GM19455 (cell line): ENCODE measurements around the gene KLHDC8B.
"Not testable (repeated sequence)": the region's sequence is repeated elsewhere in the genome, so short reads cannot be mapped to it uniquely, and the experiment has no call there.

Source experiments
- ATAC-seq: cut with Tn5 transposase; IDR thresholded peaks from one replicate; pipeline ENCODE4 v1.9.1; 2021; ENCODE audit not compliant: unreplicated experiment

The KLHDC8B gene

DNA sequence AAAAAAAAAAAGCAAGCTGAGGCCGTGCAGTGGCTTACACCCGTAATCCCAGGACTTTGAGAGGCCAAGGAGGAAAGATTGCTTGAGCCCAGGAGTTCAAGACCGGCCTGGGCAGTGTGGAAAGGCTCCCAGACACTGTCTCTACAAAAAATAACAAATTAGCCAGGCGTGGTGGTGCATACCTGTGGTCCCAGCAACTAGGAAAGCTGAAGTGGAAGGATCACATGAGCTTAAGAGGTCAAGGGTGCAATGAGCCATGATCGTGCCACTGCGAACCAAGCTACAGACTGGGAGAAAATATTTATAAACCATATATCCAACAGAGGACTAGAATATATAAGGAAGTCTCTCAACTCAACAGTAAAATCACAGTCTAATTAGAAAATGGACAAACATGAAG lies 10.0 kb downstream of the KLHDC8B start:
- no peak for ATAC-seq

DNA sequence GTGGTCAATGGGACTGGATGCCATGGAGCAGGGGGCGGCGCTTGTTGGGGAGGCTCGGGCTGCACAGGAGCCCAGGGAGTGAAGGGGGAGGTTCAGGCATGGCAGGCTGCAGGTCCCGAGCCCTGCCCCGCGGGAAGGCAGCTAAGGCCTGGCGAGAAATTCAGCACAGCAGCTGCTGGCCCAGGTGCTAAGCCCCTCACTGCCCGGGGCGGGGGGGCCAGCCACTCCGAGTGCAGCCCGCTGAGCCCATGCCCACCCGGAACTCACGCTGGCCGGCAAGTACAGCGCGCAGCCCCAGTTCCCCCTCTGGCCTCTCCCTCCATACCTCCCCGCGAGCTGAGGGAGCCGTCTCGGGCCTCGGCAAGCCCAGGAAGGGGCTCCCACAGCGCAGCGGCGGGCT lies 11.3 kb downstream of the KLHDC8B start:
- ATAC-seq = no peak

DNA sequence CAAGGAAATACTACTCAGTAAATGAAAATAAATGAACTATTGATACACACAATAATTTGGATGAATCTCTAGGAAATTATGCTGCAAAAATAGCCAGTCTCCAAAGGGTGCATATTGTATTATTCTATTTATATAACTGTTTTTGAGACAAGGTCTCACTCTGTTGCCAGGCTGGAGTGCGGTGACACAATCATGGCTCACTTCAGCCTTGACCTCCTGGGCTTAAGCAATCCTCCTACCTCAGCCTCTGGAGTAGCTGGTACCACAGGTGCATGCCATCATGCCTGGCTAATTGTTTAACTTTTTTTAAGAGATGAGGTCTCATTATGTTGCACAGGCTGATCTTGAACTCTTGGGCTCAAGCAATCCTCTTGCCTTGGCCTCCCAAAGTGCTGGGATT lies 12.5 kb downstream of the KLHDC8B start:
- ATAC-seq = no peak

GRCh38 chr3:49191741-49192140 lies 20.3 kb downstream of the KLHDC8B start:
- ATAC-seq = no peak

DNA sequence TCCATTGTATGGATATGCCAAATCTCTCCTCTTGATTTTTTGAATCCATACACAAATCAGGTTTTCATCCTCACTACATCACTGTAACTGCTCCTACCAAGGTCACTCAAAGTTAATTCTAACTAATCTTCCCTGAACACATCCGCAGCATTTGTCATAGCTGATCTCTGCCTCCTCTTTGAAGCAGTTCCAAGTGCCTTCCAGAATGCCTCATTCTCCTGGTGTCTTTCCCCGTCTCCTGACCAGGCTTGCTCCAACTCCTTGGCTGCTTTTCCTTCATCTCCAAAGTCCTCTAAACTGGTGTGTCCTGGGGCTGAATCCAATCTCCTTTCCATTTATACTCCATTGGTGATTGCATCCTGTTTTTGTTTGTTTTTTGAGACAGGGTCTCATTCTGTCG lies 26.8 kb downstream of the KLHDC8B start:
- ATAC-seq = no peak

- no peak for ATAC-seq
Measured at GRCh38 chr3:49198611-49199230, 27.3 kb downstream of the KLHDC8B start.

GRCh38 chr3:49199239-49199899 lies 28.0 kb downstream of the KLHDC8B start:
- no peak for ATAC-seq

GRCh38 chr3:49199900-49200281 lies 28.5 kb downstream of the KLHDC8B start:
- no peak for ATAC-seq

GRCh38 chr3:49213541-49213943 lies 42.1 kb downstream of the KLHDC8B start:
- ATAC-seq = no peak

GRCh38 chr3:49213998-49214397 lies 42.6 kb downstream of the KLHDC8B start:
- ATAC-seq = no peak

GRCh38 chr3:49216687-49217086 lies 45.3 kb downstream of the KLHDC8B start:
- not testable (repeated sequence) for ATAC-seq

- ATAC-seq = not testable (repeated sequence)
Measured at GRCh38 chr3:49217108-49217507, 45.7 kb downstream of the KLHDC8B start.

DNA sequence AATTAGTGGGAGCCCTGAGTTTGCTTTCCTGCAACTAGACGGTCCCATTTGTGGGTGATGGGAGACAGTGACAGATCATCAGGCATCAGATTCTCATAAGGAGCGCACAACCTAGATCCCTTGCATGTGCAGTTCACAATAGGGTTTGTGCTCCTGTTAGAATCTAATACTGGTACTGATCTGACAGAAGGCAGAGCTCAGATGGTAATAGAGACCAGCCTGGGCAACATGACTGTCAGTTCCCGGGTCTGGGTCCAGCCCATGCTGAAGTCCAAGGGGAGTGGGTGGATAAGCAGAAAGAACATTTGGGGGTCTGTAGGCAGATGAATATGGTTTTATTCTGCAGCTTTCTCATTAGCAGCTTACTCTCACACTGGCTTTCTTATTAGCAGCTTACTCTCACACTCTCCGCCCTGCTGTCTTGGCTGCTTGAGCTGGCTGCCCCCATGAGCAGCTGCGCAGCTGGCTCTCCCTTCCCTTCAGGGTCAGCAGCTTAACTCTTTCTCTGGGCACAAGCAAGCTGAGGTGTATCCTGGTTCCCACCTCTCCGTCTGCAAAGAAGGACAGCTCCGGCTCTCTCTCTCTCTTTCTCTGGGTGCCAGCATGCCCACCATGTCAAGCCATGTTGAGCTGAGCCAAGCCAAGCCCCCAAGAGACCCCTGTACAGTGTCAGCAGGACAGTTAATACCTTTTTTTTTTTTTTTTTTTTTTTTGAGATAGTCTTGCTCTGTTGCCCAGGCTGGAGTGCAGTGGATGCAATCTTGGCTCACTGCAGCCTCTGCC lies 46.5 kb downstream of the KLHDC8B start:
- ATAC-seq = no peak

- ATAC-seq = not testable (repeated sequence)
Measured at GRCh38 chr3:49218471-49218989, 47.1 kb downstream of the KLHDC8B start.

- no peak for ATAC-seq
Measured at GRCh38 chr3:49219132-49219531, 47.7 kb downstream of the KLHDC8B start.

- not testable (repeated sequence) for ATAC-seq
Measured at GRCh38 chr3:49220985-49221563, 49.7 kb downstream of the KLHDC8B start.

DNA sequence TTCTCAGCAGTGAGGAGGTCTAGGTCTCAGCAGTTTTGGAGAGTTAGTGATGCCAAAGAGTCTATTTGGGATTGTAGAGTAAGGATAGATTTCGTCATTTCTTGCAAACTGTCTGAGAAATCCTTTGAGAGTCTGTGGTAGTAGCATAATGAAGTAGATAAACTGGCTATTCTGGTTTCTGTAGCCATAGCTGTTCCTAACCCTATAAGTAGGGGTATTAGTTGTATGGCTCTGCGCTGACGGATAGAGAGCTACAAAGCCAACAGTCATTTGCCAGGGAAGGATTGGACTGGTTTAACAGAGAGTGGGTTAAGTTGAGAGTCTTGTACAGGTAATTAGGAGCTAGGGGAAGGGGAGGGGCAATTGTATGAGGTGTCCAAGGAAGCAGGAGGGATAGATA lies 50.6 kb downstream of the KLHDC8B start:
- ATAC-seq = no peak
